Measurements from ENCODE around the gene C16orf96.

GRCh38 chr16:4607841-4608703 lies 51.9 kb downstream of the C16orf96 start:
- no peak for TF ChIP-seq EZH2 (IDR thresholded peaks at IDR 0.05; ENCODE audit: borderline replicate concordance, low read depth, low read length, severe bottlenecking)
- no peak for TF ChIP-seq CTCF (IDR thresholded peaks at IDR 0.05; ENCODE audit: borderline replicate concordance, extremely low read depth, low read length, poor library complexity, severe bottlenecking)
